Measurements from ENCODE around the gene ATP6V0E1.
A peak's percentile ranks its signal among the peaks of the same experiment; 100 is the strongest.
"Not testable (repeated sequence)": the region's sequence is repeated elsewhere in the genome, so short reads cannot be mapped to it uniquely, and the experiment has no call there.

The ATP6V0E1 gene

GRCh38 chr5:173041881-173042762, 58.6 kb downstream of the ATP6V0E1 start:
- no peak for DNase-seq

GRCh38 chr5:173042763-173043107, 59.2 kb downstream of the ATP6V0E1 start:
- no peak for DNase-seq

- no peak for DNase-seq
These were observed 61.9 kb downstream of the ATP6V0E1 start for GRCh38 chr5:173045474-173045873.

- not testable (repeated sequence) for DNase-seq
These were observed 63.7 kb downstream of the ATP6V0E1 start for GRCh38 chr5:173047096-173047837.

- DNase-seq, result no peak
These were observed 64.2 kb downstream of the ATP6V0E1 start for GRCh38 chr5:173047838-173048105.

- no peak for DNase-seq
These were observed 67.2 kb downstream of the ATP6V0E1 start for GRCh38 chr5:173050791-173051190.

GRCh38 chr5:173051746-173052145, 68.2 kb downstream of the ATP6V0E1 start:
- no peak for DNase-seq

GRCh38 chr5:173053041-173053440, 69.5 kb downstream of the ATP6V0E1 start:
- no peak for DNase-seq

GRCh38 chr5:173055042-173055721, 71.6 kb downstream of the ATP6V0E1 start:
- DNase-seq, result no peak

- DNase-seq, result peak in 1 of 2 experiments; percentile 17
These were observed 72.1 kb downstream of the ATP6V0E1 start for GRCh38 chr5:173055722-173055982.

- DNase-seq, result peak; percentile 94
These were observed 72.6 kb downstream of the ATP6V0E1 start, which contains the start of gene CREBRF for GRCh38 chr5:173055983-173056782. TSS of gene CREBRF (plus strand) at chr5:173056352. CDS start at chr5:173080776, 24,424 bp downstream.

GRCh38 chr5:173056783-173057061, 73.2 kb downstream of the ATP6V0E1 start:
- DNase-seq, result peak; percentile 59 to 75

- peak; percentile 97 to 98 for DNase-seq
These were observed 73.7 kb downstream of the ATP6V0E1 start for GRCh38 chr5:173057062-173057924.

GRCh38 chr5:173062141-173062540, 78.6 kb downstream of the ATP6V0E1 start:
- no peak for DNase-seq

GRCh38 chr5:173065155-173065554, 81.6 kb downstream of the ATP6V0E1 start:
- DNase-seq, result no peak

- DNase-seq, result no peak
These were observed 86.1 kb downstream of the ATP6V0E1 start for GRCh38 chr5:173069671-173070070.

- no peak for DNase-seq
These were observed 91.7 kb downstream of the ATP6V0E1 start for GRCh38 chr5:173075137-173075843.

- no peak for DNase-seq
These were observed 92.4 kb downstream of the ATP6V0E1 start for GRCh38 chr5:173075970-173076369.

- not testable (repeated sequence) for DNase-seq
These were observed 92.9 kb downstream of the ATP6V0E1 start for GRCh38 chr5:173076471-173076870.

- no peak for DNase-seq
These were observed 95.3 kb downstream of the ATP6V0E1 start for GRCh38 chr5:173078878-173079277.

All from SHP77 (cell line).